ENCODE data around the gene NHLRC4.
A peak's percentile ranks its signal among the peaks of the same experiment; 100 is the strongest.

Gene NHLRC4

GRCh38 chr16:588889-589657 is 22.3 kb downstream of the NHLRC4 start:
- H3K27me3 ChIP-seq (replicated peaks in 2 of 5; ENCODE audit: control insufficient read depth in 4 of 5, insufficient read depth in 5 of 5, low read length in 4 of 5) = peaks cover 0 to 2% (median 0%) of the 10 kb centered on the region in 5 experiments
- POLR2A ChIA-PET = interaction anchor here (0.6 to 1.9 kb wide), 3 partner anchors 10 to 62 kb away, joined by 4 to 5 read pairs (median 4); partner anchors contain the start of gene CAPN15
- CTCF ChIA-PET = interaction anchor here (0.6 to 2.1 kb wide), 6 partner anchors 10 to 14 kb away, joined by 3 to 9 read pairs (median 3); no protein-coding TSS in a partner anchor
- DNase-seq = peak; percentile 96 to 98 (median 98)
- no peaks in the 10 kb centered on the region for H3K9me3 ChIP-seq (ENCODE audit: control extremely low read depth in 1 of 5, control insufficient read depth in 4 of 5, insufficient read depth in 2 of 5, low read depth in 1 of 5, low read length in 4 of 5)
- H3K36me3 ChIP-seq (ENCODE audit: control insufficient read depth in 4 of 4, insufficient read depth in 4 of 4, low read length in 3 of 4) = peaks cover 0 to 5% (median 4%) of the 10 kb centered on the region in 4 experiments
- under 1% methylated on average over 101 of the region's 107 CpGs for WGBS (ENCODE audit: insufficient coverage)
- peak overlapping the region; percentile 62 to 96 (median 85) for H3K4me3 ChIP-seq (ENCODE audit: control insufficient read depth in 1 of 7, extremely low read depth in 1 of 7, insufficient read depth in 4 of 7, low read depth in 2 of 7, low read length in 6 of 7)
- peak overlapping the region; percentile 90 to 96 for H3K27ac ChIP-seq (ENCODE audit: insufficient read depth in 1 of 2, low read depth in 1 of 2, low read length in 2 of 2, poor library complexity in 1 of 2, severe bottlenecking in 2 of 2)
- peaks cover 0 to 57% (median 54%) of the 10 kb centered on the region in 4 experiments for H3K4me1 ChIP-seq (ENCODE audit: control extremely low read depth in 1 of 4, control insufficient read depth in 4 of 4, insufficient read depth in 4 of 4, low read length in 3 of 4)

GRCh38 chr16:589658-590187 is 22.9 kb downstream of the NHLRC4 start, which contains the start of gene RAB40C:
Gene RAB40C (plus strand): TSS chr16:590066. CDS start chr16:590292, 226 bp downstream.
- Histone ChIP-seq H3K9me3 (ENCODE audit: control extremely low read depth in 1 of 5, control insufficient read depth in 4 of 5, insufficient read depth in 2 of 5, low read depth in 1 of 5, low read length in 4 of 5) (no peaks in the 10 kb centered on the region), H3K4me3 (ENCODE audit: control insufficient read depth in 1 of 7, extremely low read depth in 1 of 7, insufficient read depth in 4 of 7, low read depth in 2 of 7, low read length in 6 of 7) (peak within 1 kb of the TSS; percentile 75 to 96 (median 87)), H3K4me1 (ENCODE audit: control extremely low read depth in 1 of 4, control insufficient read depth in 4 of 4, insufficient read depth in 4 of 4, low read length in 3 of 4) (peaks cover 0 to 57% (median 54%) of the 10 kb centered on the region in 4 experiments), H3K27ac (ENCODE audit: insufficient read depth in 1 of 2, low read depth in 1 of 2, low read length in 2 of 2, poor library complexity in 1 of 2, severe bottlenecking in 2 of 2) (peak within 1 kb of the TSS; percentile 90 to 96), H3K27me3 (replicated peaks in 2 of 5; ENCODE audit: control insufficient read depth in 4 of 5, insufficient read depth in 5 of 5, low read length in 4 of 5) (peaks cover 0 to 2% (median 0%) of the 10 kb centered on the region in 5 experiments), H3K36me3 (ENCODE audit: control insufficient read depth in 4 of 4, insufficient read depth in 4 of 4, low read length in 3 of 4) (peaks cover 0 to 9% (median 7%) of the 10 kb centered on the region in 4 experiments)
- CTCF ChIA-PET = interaction anchor here (1.3 to 4.0 kb wide), 3 partner anchors 9 to 11 kb away, joined by 9 to 21 read pairs (median 11); no protein-coding TSS in a partner anchor
- POLR2A ChIA-PET = interaction anchor here (1.1 kb wide), 1 partner anchor 11 kb away, joined by 5 read pairs; no protein-coding TSS in a partner anchor
- WGBS (ENCODE audit: insufficient coverage) = 0% methylated on average over 36 of the region's 67 CpGs
- DNase-seq = peak; percentile 98 to 99 (median 99)

- H3K27me3 ChIP-seq (replicated peaks in 2 of 5; ENCODE audit: control insufficient read depth in 4 of 5, insufficient read depth in 5 of 5, low read length in 4 of 5) = peaks cover 0 to 2% (median 0%) of the 10 kb centered on the region in 5 experiments
- peak overlapping the region; percentile 25 to 79 for H3K27ac ChIP-seq (ENCODE audit: insufficient read depth in 1 of 2, low read depth in 1 of 2, low read length in 2 of 2, poor library complexity in 1 of 2, severe bottlenecking in 2 of 2)
- peak overlapping the region; percentile 68 to 88 (median 82) for H3K4me3 ChIP-seq (ENCODE audit: control insufficient read depth in 1 of 7, extremely low read depth in 1 of 7, insufficient read depth in 4 of 7, low read depth in 2 of 7, low read length in 6 of 7)
- peaks cover 0 to 56% (median 54%) of the 10 kb centered on the region in 4 experiments for H3K4me1 ChIP-seq (ENCODE audit: control extremely low read depth in 1 of 4, control insufficient read depth in 4 of 4, insufficient read depth in 4 of 4, low read length in 3 of 4)
- peak in 2 of 3 donors; percentile 49 to 60 for DNase-seq
- 2% methylated on average over 55 of the region's 71 CpGs for WGBS (ENCODE audit: insufficient coverage)
- H3K36me3 ChIP-seq (ENCODE audit: control insufficient read depth in 4 of 4, insufficient read depth in 4 of 4, low read length in 3 of 4) = peaks cover 0 to 9% (median 7%) of the 10 kb centered on the region in 4 experiments
- ChIA-PET POLR2A (interaction anchor here (1.1 kb wide), 1 partner anchor 10 kb away, joined by 5 read pairs; no protein-coding TSS in a partner anchor), CTCF (interaction anchor here (1.3 to 4.0 kb wide), 2 partner anchors 10 kb away, joined by 11 to 21 read pairs; no protein-coding TSS in a partner anchor)
- no peaks in the 10 kb centered on the region for H3K9me3 ChIP-seq (ENCODE audit: control extremely low read depth in 1 of 5, control insufficient read depth in 4 of 5, insufficient read depth in 2 of 5, low read depth in 1 of 5, low read length in 4 of 5)
These were observed 23.5 kb downstream of the NHLRC4 start for GRCh38 chr16:590188-590814.

- ChIA-PET CTCF (interaction anchor here (1.3 to 4.0 kb wide), 2 partner anchors 10 kb away, joined by 11 to 21 read pairs; no protein-coding TSS in a partner anchor), POLR2A (interaction anchor here (1.1 kb wide), 1 partner anchor 10 kb away, joined by 5 read pairs; no protein-coding TSS in a partner anchor)
- Histone ChIP-seq H3K36me3 (ENCODE audit: control insufficient read depth in 4 of 4, insufficient read depth in 4 of 4, low read length in 3 of 4) (peaks cover 0 to 9% (median 7%) of the 10 kb centered on the region in 4 experiments), H3K9me3 (ENCODE audit: control extremely low read depth in 1 of 5, control insufficient read depth in 4 of 5, insufficient read depth in 2 of 5, low read depth in 1 of 5, low read length in 4 of 5) (no peaks in the 10 kb centered on the region), H3K27me3 (replicated peaks in 2 of 5; ENCODE audit: control insufficient read depth in 4 of 5, insufficient read depth in 5 of 5, low read length in 4 of 5) (no peaks in the 10 kb centered on the region), H3K27ac (ENCODE audit: insufficient read depth in 1 of 2, low read depth in 1 of 2, low read length in 2 of 2, poor library complexity in 1 of 2, severe bottlenecking in 2 of 2) (peak overlapping the region in 1 of 2 experiments; percentile 79), H3K4me3 (ENCODE audit: control insufficient read depth in 1 of 7, extremely low read depth in 1 of 7, insufficient read depth in 4 of 7, low read depth in 2 of 7, low read length in 6 of 7) (peak overlapping the region; percentile 68 to 88 (median 82)), H3K4me1 (ENCODE audit: control extremely low read depth in 1 of 4, control insufficient read depth in 4 of 4, insufficient read depth in 4 of 4, low read length in 3 of 4) (peaks cover 0 to 56% (median 53%) of the 10 kb centered on the region in 4 experiments)
- DNase-seq = no peak
- 77% methylated on average over 10 of the region's 10 CpGs for WGBS (ENCODE audit: insufficient coverage)
These were observed 24.0 kb downstream of the NHLRC4 start for GRCh38 chr16:590815-591200.

GRCh38 chr16:591231-591630 is 24.4 kb downstream of the NHLRC4 start:
- no peaks in the 10 kb centered on the region for H3K27me3 ChIP-seq (replicated peaks in 2 of 5; ENCODE audit: control insufficient read depth in 4 of 5, insufficient read depth in 5 of 5, low read length in 4 of 5)

GRCh38 chr16:591892-592517 is 25.2 kb downstream of the NHLRC4 start:
- Histone ChIP-seq H3K27ac (ENCODE audit: insufficient read depth in 1 of 2, low read depth in 1 of 2, low read length in 2 of 2, poor library complexity in 1 of 2, severe bottlenecking in 2 of 2) (no peak overlapping the region), H3K4me1 (ENCODE audit: control extremely low read depth in 1 of 4, control insufficient read depth in 4 of 4, insufficient read depth in 4 of 4, low read length in 3 of 4) (peaks cover 0 to 56% (median 47%) of the 10 kb centered on the region in 4 experiments), H3K27me3 (replicated peaks in 2 of 5; ENCODE audit: control insufficient read depth in 4 of 5, insufficient read depth in 5 of 5, low read length in 4 of 5) (no peaks in the 10 kb centered on the region), H3K9me3 (ENCODE audit: control extremely low read depth in 1 of 5, control insufficient read depth in 4 of 5, insufficient read depth in 2 of 5, low read depth in 1 of 5, low read length in 4 of 5) (no peaks in the 10 kb centered on the region), H3K36me3 (ENCODE audit: control insufficient read depth in 4 of 4, insufficient read depth in 4 of 4, low read length in 3 of 4) (peaks cover 0 to 17% (median 13%) of the 10 kb centered on the region in 4 experiments), H3K4me3 (ENCODE audit: control insufficient read depth in 1 of 7, extremely low read depth in 1 of 7, insufficient read depth in 4 of 7, low read depth in 2 of 7, low read length in 6 of 7) (peak overlapping the region in 1 of 7 experiments; percentile 33)
- POLR2A ChIA-PET = no interaction called here
- CTCF ChIA-PET = interaction anchor here (1.4 to 4.0 kb wide), 8 partner anchors 8 to 109 kb away, joined by 3 to 21 read pairs (median 4); no protein-coding TSS in a partner anchor
- WGBS (ENCODE audit: insufficient coverage) = 97% methylated on average over 10 of the region's 15 CpGs
- DNase-seq = no peak

More at GRCh38 chr16:591231-591630, 24.4 kb downstream of the NHLRC4 start:
- Histone ChIP-seq H3K9me3 (ENCODE audit: control extremely low read depth in 1 of 5, control insufficient read depth in 4 of 5, insufficient read depth in 2 of 5, low read depth in 1 of 5, low read length in 4 of 5) (no peaks in the 10 kb centered on the region), H3K36me3 (ENCODE audit: control insufficient read depth in 4 of 4, insufficient read depth in 4 of 4, low read length in 3 of 4) (peaks cover 0 to 11% (median 8%) of the 10 kb centered on the region in 4 experiments), H3K4me3 (ENCODE audit: control insufficient read depth in 1 of 7, extremely low read depth in 1 of 7, insufficient read depth in 4 of 7, low read depth in 2 of 7, low read length in 6 of 7) (peak overlapping the region in 4 of 7 experiments; percentile 82 to 88 (median 86)), H3K4me1 (ENCODE audit: control extremely low read depth in 1 of 4, control insufficient read depth in 4 of 4, insufficient read depth in 4 of 4, low read length in 3 of 4) (peaks cover 0 to 59% (median 52%) of the 10 kb centered on the region in 4 experiments), H3K27ac (ENCODE audit: insufficient read depth in 1 of 2, low read depth in 1 of 2, low read length in 2 of 2, poor library complexity in 1 of 2, severe bottlenecking in 2 of 2) (no peak overlapping the region)
- ChIA-PET POLR2A (no interaction called here), CTCF (interaction anchor here (4.0 kb wide), 1 partner anchor 11 kb away, joined by 21 read pairs; no protein-coding TSS in a partner anchor)
- 93% methylated on average over 5 of the region's 8 CpGs for WGBS (ENCODE audit: insufficient coverage)
- DNase-seq = no peak
